Pancreas (tissue), 10 donors: ENCODE results near the gene BCL11A. TPM values are rescaled to one million over a fixed set of nuclear protein-coding genes. Genes with fewer than 3 reads are reported as not detected.

ENCODE experiments used
- ATAC-seq, 4 donors: fragments of 200-7000 bp; cut with Tn5 transposase; one replicate each; pipeline versions ENCODE4 v1.8.0 to v1.9.1; 2020; ENCODE audit warnings: mild to moderate bottlenecking in 4 of 4, moderate library complexity in 4 of 4
- DNase-seq, 6 donors: peaks; one replicate each; pipeline ENCODE4 v3.0.0-alpha.2; 2020
- FAIRE-seq: peaks from 2 replicates; lab custom pipeline; 2012; peaks lifted over from hg19 to GRCh38; lab: Jason Lieb, UNC
- H3K27ac ChIP-seq, 4 donors: fragments of 200-600 bp; sonication (generic); 1 replicate in 3 of 4; 2 replicates in 1 of 4; pipeline versions ENCODE4 v1.5.0 to v1.8.0; 2020
- H3K27me3 ChIP-seq, 4 donors: fragments of 200-600 bp; one replicate each; pipeline ENCODE4 v1.8.0; 2021
- H3K36me3 ChIP-seq, 3 donors: fragments of 200-600 bp; sonication (generic) in 1 of 3; one replicate each; pipeline versions ENCODE4 v1.5.0 to v1.8.0; 2020 to 2021
- H3K4me1 ChIP-seq, 3 donors: fragments of 200-600 bp; one replicate each; pipeline ENCODE4 v1.8.0; 2021
- H3K4me3 ChIP-seq, 4 donors: fragments of 200-600 bp; sonication (generic) in 2 of 4; one replicate each; pipeline versions ENCODE4 v1.5.0 to v1.8.0; 2020 to 2021
- H3K9me3 ChIP-seq, 4 donors: fragments of 200-600 bp; one replicate each; pipeline ENCODE4 v1.8.0; 2021
- CTCF ChIP-seq, 4 donors: fragments of 200-600 bp; sonication (generic) in 3 of 4; IDR thresholded peaks; one replicate each; pipeline versions ENCODE4 v1.5.0 to v1.8.0; 2021; ENCODE audit warnings: antibody characterized with exemption in 4 of 4
- WGBS, 2 donors: extraction: QIAGEN DNeasy Blood & Tissue Kit; methylation state at CpG; one replicate each; pipeline ENCODE4 v1.1.7; 2013; 5-methylcytosine and 5-hydroxymethylcytosine counted together
- intact Hi-C, 3 donors: fragments of 100-400 bp; cut with DNase I; formaldehyde crosslinking; loops; one replicate each; pipeline versions ENCODE4 v1.11.1 to v1.14.2; 2022
- polyA plus RNA-seq, 2 donors: library from polyadenylated mRNA; stranded (reverse); fragments of 200-250 nt; gene quantifications; one replicate each; pipeline ENCODE4 v1.2.3, GENCODE V29; 2013
- total RNA-seq, 6 donors: library from RNA; stranded (reverse); fragmentation: NEBNext Ultra II Directional in 4 of 6; extraction: Animal tissue kit (Norgen Biotek cat#: 25700) in 4 of 6; gene quantifications; one replicate each; pipeline versions ENCODE4 v1.2.1 to v1.2.4, GENCODE V29; 2021 to 2023
- donor health status: healthy with polysubstance abuse.
- donor health status: DM: no; HTN: no; CAD: no; lungs with moderate emphysema.
- donor health status: DM: no; HTN: no; CAD: no.
- donor health status: control.
- donor health status: control.
- donor health status: Bipolar disorder and iron deficiency.
- donor health status: DM: yes; HTN: yes; CAD: no.
- donor health status: DM: no; HTN: no; CAD: no.
- donor health status: DM: no; HTN: no; CAD: no.
- donor health status: DM: yes; HTN: yes; CAD: no.

Gene BCL11A
- total and polyA plus RNA-seq, 8 donors, result 4.4 to 16.1 (median 11.7) TPM

- Histone ChIP-seq H3K9me3 (no peaks in the 10 kb centered on the region), H3K27ac (no peak overlapping the region), H3K4me3 (no peak overlapping the region), H3K4me1 (peaks cover 13 to 51% (median 49%) of the 10 kb centered on the region in 3 donors), H3K27me3 (no peaks in the 10 kb centered on the region), H3K36me3 (no peaks in the 10 kb centered on the region)
- no peak for TF ChIP-seq CTCF (IDR thresholded peaks at IDR 0.05)
- FAIRE-seq, result no peak
- WGBS, 2 donors, result 91 to 93% methylated on average over 2 of the region's 2 CpGs
- no peak for DNase-seq
- ATAC-seq, result no peak
- intact Hi-C loops, result loop anchor here in 1 of 3 donors (10.0 kb wide), 1 partner anchor 45 kb away; no protein-coding TSS in a partner anchor
Observed at GRCh38 chr2:60540074-60540473, 13.4 kb downstream of the BCL11A start.

- DNase-seq (no peak), FAIRE-seq (no peak), ATAC-seq (peak; percentile 62 to 67 (median 66))
- intact Hi-C loops, result no loop called here
- Histone ChIP-seq H3K9me3 (no peaks in the 10 kb centered on the region), H3K27me3 (no peaks in the 10 kb centered on the region), H3K27ac (peak overlapping the region in 3 of 4 donors; percentile 6 to 39 (median 14)), H3K36me3 (no peaks in the 10 kb centered on the region), H3K4me1 (peaks cover 17 to 53% (median 52%) of the 10 kb centered on the region in 3 donors), H3K4me3 (no peak overlapping the region)
- TF ChIP-seq CTCF (IDR thresholded peaks at IDR 0.05), result no peak
- 53 to 58% methylated on average over 5 of the region's 5 CpGs for WGBS, 2 donors
Observed at GRCh38 chr2:60539140-60539539, 14.3 kb downstream of the BCL11A start.

GRCh38 chr2:60538101-60538500 lies 15.4 kb downstream of the BCL11A start:
- Histone ChIP-seq H3K36me3 (no peaks in the 10 kb centered on the region), H3K27ac (peak overlapping the region; percentile 10 to 47 (median 18)), H3K4me1 (peaks cover 26 to 60% (median 60%) of the 10 kb centered on the region in 3 donors), H3K27me3 (no peaks in the 10 kb centered on the region), H3K4me3 (no peak overlapping the region), H3K9me3 (no peaks in the 10 kb centered on the region)
- ATAC-seq (peak; percentile 54 to 67 (median 60)), FAIRE-seq (no peak), DNase-seq (peak in 1 of 6 donors; percentile 35)
- 28 to 38% methylated on average over 9 of the region's 9 CpGs for WGBS, 2 donors
- intact Hi-C loops, result no loop called here
- no peak for TF ChIP-seq CTCF (IDR thresholded peaks at IDR 0.05)

- intact Hi-C loops, result no loop called here
- DNase-seq (no peak), ATAC-seq (peak; percentile 5 to 49 (median 26)), FAIRE-seq (peak; percentile 49)
- H3K27ac ChIP-seq, result peak overlapping the region in 3 of 4 donors; percentile 8 to 47 (median 12)
- WGBS, 2 donors, result 8 to 13% methylated on average over 1 of the region's 1 CpG
- no peaks in the 10 kb centered on the region for H3K27me3 ChIP-seq
- no peak for TF ChIP-seq CTCF (IDR thresholded peaks at IDR 0.05)
- H3K4me3 ChIP-seq, result no peak overlapping the region
- no peaks in the 10 kb centered on the region for H3K9me3 ChIP-seq
- peaks cover 35 to 74% (median 69%) of the 10 kb centered on the region in 3 donors for H3K4me1 ChIP-seq
- H3K36me3 ChIP-seq, result no peaks in the 10 kb centered on the region
Observed at GRCh38 chr2:60536746-60537145, 16.7 kb downstream of the BCL11A start.

- ATAC-seq, result no peak
- no peak for FAIRE-seq
- H3K4me1 ChIP-seq, result peaks cover 41 to 81% (median 74%) of the 10 kb centered on the region in 3 donors
- intact Hi-C loops, result no loop called here
- no peak for DNase-seq
- no peak for TF ChIP-seq CTCF (IDR thresholded peaks at IDR 0.05)
- H3K9me3 ChIP-seq, result no peaks in the 10 kb centered on the region
- 66 to 67% methylated on average over 11 of the region's 11 CpGs for WGBS, 2 donors
- no peak overlapping the region for H3K4me3 ChIP-seq
- no peaks in the 10 kb centered on the region for H3K36me3 ChIP-seq
- H3K27me3 ChIP-seq, result no peaks in the 10 kb centered on the region
- peak overlapping the region in 2 of 4 donors; percentile 12 to 47 for H3K27ac ChIP-seq
Observed at GRCh38 chr2:60535685-60536312, 17.7 kb downstream of the BCL11A start.
